Measurements from ENCODE around the gene ASB14.

ASB14 gene

GRCh38 chr3:57298041-57298440 lies 5.6 kb upstream of the ASB14 start:
- TF ChIP-seq ZNF70 (CRISPR knock-in tag; IDR thresholded peaks at IDR 0.05) (no peak), ZC3H10 (CRISPR knock-in tag; IDR thresholded peaks at IDR 0.05) (no peak), TSHZ2 (CRISPR knock-in tag; IDR thresholded peaks at IDR 0.05) (no peak), ZNF565 (CRISPR knock-in tag; conservative IDR thresholded peaks at IDR 0.05; ENCODE audit: low read depth) (no peak), ISL1 (CRISPR knock-in tag; IDR thresholded peaks at IDR 0.05) (no peak), ZFP30 (CRISPR knock-in tag; IDR thresholded peaks at IDR 0.05) (no peak), ARNTL (CRISPR knock-in tag; IDR thresholded peaks at IDR 0.05; ENCODE audit: borderline replicate concordance, low read depth) (no peak)
- peak; percentile 63 for ATAC-seq

GRCh38 chr3:57292897-57293526 lies 527 bp upstream of the ASB14 start:
- TF ChIP-seq RARB (CRISPR knock-in tag; IDR thresholded peaks at IDR 0.05) (no peak), ZFP3 (CRISPR knock-in tag; IDR thresholded peaks at IDR 0.05) (no peak), ZC3H10 (CRISPR knock-in tag; IDR thresholded peaks at IDR 0.05) (no peak), OSR1 (CRISPR knock-in tag; IDR thresholded peaks at IDR 0.05) (no peak), ESRRG (CRISPR knock-in tag; IDR thresholded peaks at IDR 0.05) (no peak), CREB5 (CRISPR knock-in tag; IDR thresholded peaks at IDR 0.05; ENCODE audit: low read depth) (no peak), TOX (CRISPR knock-in tag; IDR thresholded peaks at IDR 0.05; ENCODE audit: borderline replicate concordance) (no peak), BACH2 (CRISPR knock-in tag; IDR thresholded peaks at IDR 0.05; ENCODE audit: borderline replicate concordance) (no peak), ZFP30 (CRISPR knock-in tag; IDR thresholded peaks at IDR 0.05) (no peak), SNAI2 (CRISPR knock-in tag; IDR thresholded peaks at IDR 0.05) (no peak), ZNF70 (CRISPR knock-in tag; IDR thresholded peaks at IDR 0.05) (no peak), TSHZ2 (CRISPR knock-in tag; IDR thresholded peaks at IDR 0.05) (no peak), PPARA (CRISPR knock-in tag; IDR thresholded peaks at IDR 0.05; ENCODE audit: borderline replicate concordance) (no peak), CSDC2 (CRISPR knock-in tag; IDR thresholded peaks at IDR 0.05) (no peak), POU6F1 (CRISPR knock-in tag; IDR thresholded peaks at IDR 0.05; ENCODE audit: borderline replicate concordance, low read depth) (no peak), ISL1 (CRISPR knock-in tag; IDR thresholded peaks at IDR 0.05) (no peak), ARNTL (CRISPR knock-in tag; IDR thresholded peaks at IDR 0.05; ENCODE audit: borderline replicate concordance, low read depth) (no peak), TCF4 (CRISPR knock-in tag; IDR thresholded peaks at IDR 0.05; ENCODE audit: borderline replicate concordance) (no peak)
- no peak for ATAC-seq

- ATAC-seq, result no peak
- TF ChIP-seq ZNF70 (CRISPR knock-in tag; IDR thresholded peaks at IDR 0.05) (no peak), PPARA (CRISPR knock-in tag; IDR thresholded peaks at IDR 0.05; ENCODE audit: borderline replicate concordance) (no peak), ESRRG (CRISPR knock-in tag; IDR thresholded peaks at IDR 0.05) (no peak), PATZ1 (CRISPR knock-in tag; IDR thresholded peaks at IDR 0.05; ENCODE audit: borderline replicate concordance) (no peak), POU6F1 (CRISPR knock-in tag; IDR thresholded peaks at IDR 0.05; ENCODE audit: borderline replicate concordance, low read depth) (no peak), TOX (CRISPR knock-in tag; IDR thresholded peaks at IDR 0.05; ENCODE audit: borderline replicate concordance) (no peak), ISL1 (CRISPR knock-in tag; IDR thresholded peaks at IDR 0.05) (no peak), TCF4 (CRISPR knock-in tag; IDR thresholded peaks at IDR 0.05; ENCODE audit: borderline replicate concordance) (no peak), OSR1 (CRISPR knock-in tag; IDR thresholded peaks at IDR 0.05) (no peak), TSHZ2 (CRISPR knock-in tag; IDR thresholded peaks at IDR 0.05) (no peak), RARB (CRISPR knock-in tag; IDR thresholded peaks at IDR 0.05) (no peak), ZFP3 (CRISPR knock-in tag; IDR thresholded peaks at IDR 0.05) (no peak), CSDC2 (CRISPR knock-in tag; IDR thresholded peaks at IDR 0.05) (no peak), SNAI2 (CRISPR knock-in tag; IDR thresholded peaks at IDR 0.05) (no peak)
These were observed 4.1 kb downstream of the ASB14 start for GRCh38 chr3:57288403-57288802.

Data from SK-N-SH treated with all-trans-retinoic acid at 6 μM for 48 hours (cell line).